Parathyroid adenoma (tissue), 2 donors: Measurements from ENCODE around the gene FCMR.

Experiments used
- H2AFZ ChIP-seq: fragments of 300-600 bp; sonication (generic); one replicate; pipeline ENCODE4 v1.7.0; 2017; ENCODE audit warnings: antibody characterized with exemption, mild to moderate bottlenecking
- H3K27ac ChIP-seq: fragments of 300-600 bp; sonication (generic); one replicate; pipeline ENCODE4 v1.7.0; 2017
- H3K27me3 ChIP-seq: fragments of 300-600 bp; sonication (generic); one replicate; pipeline ENCODE4 v1.7.0; 2017; ENCODE audit warnings: low read length; ENCODE audit not compliant: control insufficient read depth, insufficient read depth
- H3K36me3 ChIP-seq: fragments of 300-600 bp; sonication (generic); one replicate; pipeline ENCODE4 v1.7.0; 2017; ENCODE audit warnings: low read length; ENCODE audit not compliant: control insufficient read depth, insufficient read depth
- H3K4me1 ChIP-seq: fragments of 300-600 bp; sonication (generic); one replicate; pipeline ENCODE4 v1.7.0; 2017; ENCODE audit warnings: control low read depth
- H3K4me2 ChIP-seq: fragments of 300-600 bp; sonication (generic); one replicate; pipeline ENCODE4 v1.7.0; 2017; ENCODE audit warnings: low read length
- H3K4me3 ChIP-seq: fragments of 300-600 bp; sonication (generic); one replicate; pipeline ENCODE4 v1.7.0; 2017; ENCODE audit warnings: low read depth, low read length
- H3K79me2 ChIP-seq: fragments of 300-600 bp; sonication (generic); one replicate; pipeline ENCODE4 v1.7.0; 2017; ENCODE audit warnings: control low read depth
- H3K9ac ChIP-seq: fragments of 300-600 bp; sonication (generic); one replicate; pipeline ENCODE4 v1.7.0; 2017; ENCODE audit warnings: mild to moderate bottlenecking
- H3K9me3 ChIP-seq: fragments of 300-600 bp; sonication (generic); one replicate; pipeline ENCODE4 v1.7.0; 2017; ENCODE audit warnings: low read length; ENCODE audit not compliant: control insufficient read depth
- TF ChIP-seq, protein P1 (sequence below): fragments of 300-600 bp; sonication (generic); IDR thresholded peaks from one replicate; pipeline ENCODE4 v1.7.0; 2017; ENCODE audit warnings: antibody characterized with exemption, mild to moderate bottlenecking
- donor health status: primary hyperparathyroidism.

Gene FCMR

DNA sequence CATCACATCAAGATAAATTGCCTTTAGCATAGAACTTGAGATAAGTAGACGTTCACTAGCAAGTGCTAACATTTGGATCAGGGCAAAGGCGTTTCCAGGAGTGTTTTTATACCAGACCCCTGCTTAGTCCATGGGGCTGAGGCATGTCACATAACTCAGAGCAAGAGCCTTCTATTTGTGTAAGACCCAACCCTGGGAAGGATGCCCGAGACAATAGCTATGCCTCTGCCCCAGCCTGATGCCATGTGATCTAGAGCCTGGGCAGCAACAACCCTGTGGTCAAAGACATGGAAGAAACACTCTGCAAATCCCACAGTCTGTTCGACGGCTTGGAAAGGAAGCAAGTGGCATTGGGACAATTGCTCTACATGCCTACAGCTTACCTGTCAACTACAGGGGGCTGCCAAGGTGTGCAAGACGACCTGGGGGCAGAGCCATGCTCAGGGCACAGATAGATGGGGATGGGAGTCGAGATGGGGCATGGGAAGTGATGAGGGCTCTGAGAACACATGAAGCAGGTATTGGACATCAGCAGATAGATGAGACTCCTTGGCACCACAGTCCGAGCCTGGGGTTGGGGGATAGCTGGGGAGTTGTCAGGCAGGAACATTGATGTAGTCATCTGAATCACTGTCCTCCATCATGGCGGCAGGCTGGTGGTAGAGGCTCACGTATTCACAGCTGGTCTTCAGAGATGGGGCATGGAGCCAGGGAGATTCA is 17.2 kb downstream of the FCMR start:
- no peak overlapping the region for H3K4me2 ChIP-seq
- H3K9me3 ChIP-seq: no peaks in the 10 kb centered on the region
- H3K36me3 ChIP-seq: no peaks in the 10 kb centered on the region
- no peak overlapping the region for H2AFZ ChIP-seq
- no peak overlapping the region for H3K27ac ChIP-seq
- no peaks in the 10 kb centered on the region for H3K79me2 ChIP-seq
- no peak overlapping the region for H3K9ac ChIP-seq
- no peaks in the 10 kb centered on the region for H3K4me1 ChIP-seq
- H3K4me3 ChIP-seq: no peak overlapping the region
- TF ChIP-seq, protein P1, sequence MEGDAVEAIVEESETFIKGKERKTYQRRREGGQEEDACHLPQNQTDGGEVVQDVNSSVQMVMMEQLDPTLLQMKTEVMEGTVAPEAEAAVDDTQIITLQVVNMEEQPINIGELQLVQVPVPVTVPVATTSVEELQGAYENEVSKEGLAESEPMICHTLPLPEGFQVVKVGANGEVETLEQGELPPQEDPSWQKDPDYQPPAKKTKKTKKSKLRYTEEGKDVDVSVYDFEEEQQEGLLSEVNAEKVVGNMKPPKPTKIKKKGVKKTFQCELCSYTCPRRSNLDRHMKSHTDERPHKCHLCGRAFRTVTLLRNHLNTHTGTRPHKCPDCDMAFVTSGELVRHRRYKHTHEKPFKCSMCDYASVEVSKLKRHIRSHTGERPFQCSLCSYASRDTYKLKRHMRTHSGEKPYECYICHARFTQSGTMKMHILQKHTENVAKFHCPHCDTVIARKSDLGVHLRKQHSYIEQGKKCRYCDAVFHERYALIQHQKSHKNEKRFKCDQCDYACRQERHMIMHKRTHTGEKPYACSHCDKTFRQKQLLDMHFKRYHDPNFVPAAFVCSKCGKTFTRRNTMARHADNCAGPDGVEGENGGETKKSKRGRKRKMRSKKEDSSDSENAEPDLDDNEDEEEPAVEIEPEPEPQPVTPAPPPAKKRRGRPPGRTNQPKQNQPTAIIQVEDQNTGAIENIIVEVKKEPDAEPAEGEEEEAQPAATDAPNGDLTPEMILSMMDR: no peak
- no peaks in the 10 kb centered on the region for H3K27me3 ChIP-seq

DNA sequence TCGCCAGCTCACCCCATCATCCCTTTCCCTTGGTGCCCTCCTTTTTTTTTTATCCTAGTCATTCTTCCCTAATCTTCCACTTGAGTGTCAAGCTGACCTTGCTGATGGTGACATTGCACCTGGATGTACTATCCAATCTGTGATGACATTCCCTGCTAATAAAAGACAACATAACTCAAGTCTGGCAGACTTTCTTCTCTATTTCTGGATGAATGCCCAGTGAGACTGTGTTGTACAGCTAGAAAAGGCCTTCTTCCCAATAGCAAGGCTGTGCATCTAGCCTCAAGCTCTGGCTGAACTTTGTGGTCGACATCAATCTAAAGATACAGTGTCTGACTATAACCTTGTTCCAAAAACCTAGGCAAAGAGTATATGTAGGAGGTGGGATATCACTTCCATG is 18.1 kb downstream of the FCMR start:
- H2AFZ ChIP-seq: no peak overlapping the region
- H3K4me1 ChIP-seq: no peaks in the 10 kb centered on the region
- H3K27ac ChIP-seq: no peak overlapping the region
- H3K79me2 ChIP-seq: no peaks in the 10 kb centered on the region
- H3K27me3 ChIP-seq: no peaks in the 10 kb centered on the region
- H3K4me3 ChIP-seq: no peak overlapping the region
- TF ChIP-seq, protein P1: no peak
- H3K9me3 ChIP-seq: no peaks in the 10 kb centered on the region
- H3K9ac ChIP-seq: no peak overlapping the region
- no peaks in the 10 kb centered on the region for H3K36me3 ChIP-seq
- H3K4me2 ChIP-seq: no peak overlapping the region

DNA sequence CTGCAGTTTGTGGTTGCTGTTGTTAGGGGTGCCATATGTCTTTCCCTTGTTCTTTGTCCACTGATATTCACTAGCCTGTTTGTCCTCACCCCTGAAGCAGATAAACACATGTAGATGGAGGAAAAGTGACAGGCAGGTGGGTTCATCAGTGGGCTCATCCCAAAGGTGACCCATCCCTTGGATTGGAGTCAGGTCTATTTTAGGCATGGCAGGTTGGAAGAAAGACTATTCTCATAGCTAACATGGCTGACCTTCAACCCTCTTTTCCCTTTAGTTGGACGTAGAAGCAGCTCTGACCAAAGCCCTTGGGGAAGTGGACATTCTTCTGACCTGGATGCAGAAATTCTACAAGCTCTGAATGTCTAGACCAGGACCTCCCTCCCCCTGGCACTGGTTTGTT is 19.0 kb downstream of the FCMR start:
- H3K79me2 ChIP-seq: no peaks in the 10 kb centered on the region
- H3K4me3 ChIP-seq: no peak overlapping the region
- no peaks in the 10 kb centered on the region for H3K4me1 ChIP-seq
- no peak overlapping the region for H3K4me2 ChIP-seq
- no peaks in the 10 kb centered on the region for H3K36me3 ChIP-seq
- TF ChIP-seq, protein P1: no peak
- no peak overlapping the region for H3K27ac ChIP-seq
- H3K9me3 ChIP-seq: no peaks in the 10 kb centered on the region
- no peak overlapping the region for H3K9ac ChIP-seq
- no peak overlapping the region for H2AFZ ChIP-seq
- H3K27me3 ChIP-seq: no peaks in the 10 kb centered on the region

DNA sequence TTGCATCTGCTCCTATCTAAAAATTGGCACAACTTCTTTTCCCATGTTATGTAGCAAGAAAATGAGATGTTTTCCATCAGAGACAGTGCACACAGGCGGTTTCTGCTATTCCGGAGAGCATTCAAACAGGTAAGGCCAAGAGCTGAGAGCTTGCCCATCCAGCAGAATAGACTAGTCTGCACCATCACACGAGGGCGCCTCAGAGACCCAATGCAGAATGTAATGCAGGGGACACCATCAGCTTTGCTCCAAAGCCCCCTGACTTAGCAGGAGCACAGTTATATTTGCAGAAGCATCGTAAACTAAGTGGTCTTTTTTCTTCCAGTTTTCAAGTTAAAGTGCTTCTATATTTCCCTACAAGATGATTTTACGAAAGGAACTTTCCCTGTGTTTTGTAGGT is 19.8 kb downstream of the FCMR start:
- Histone ChIP-seq H3K9me3 (no peaks in the 10 kb centered on the region), H3K79me2 (no peaks in the 10 kb centered on the region), H3K27ac (no peak overlapping the region), H3K36me3 (no peaks in the 10 kb centered on the region), H2AFZ (no peak overlapping the region), H3K4me3 (no peak overlapping the region), H3K9ac (no peak overlapping the region), H3K27me3 (no peaks in the 10 kb centered on the region), H3K4me1 (no peaks in the 10 kb centered on the region), H3K4me2 (no peak overlapping the region)
- TF ChIP-seq, protein P1: no peak

DNA sequence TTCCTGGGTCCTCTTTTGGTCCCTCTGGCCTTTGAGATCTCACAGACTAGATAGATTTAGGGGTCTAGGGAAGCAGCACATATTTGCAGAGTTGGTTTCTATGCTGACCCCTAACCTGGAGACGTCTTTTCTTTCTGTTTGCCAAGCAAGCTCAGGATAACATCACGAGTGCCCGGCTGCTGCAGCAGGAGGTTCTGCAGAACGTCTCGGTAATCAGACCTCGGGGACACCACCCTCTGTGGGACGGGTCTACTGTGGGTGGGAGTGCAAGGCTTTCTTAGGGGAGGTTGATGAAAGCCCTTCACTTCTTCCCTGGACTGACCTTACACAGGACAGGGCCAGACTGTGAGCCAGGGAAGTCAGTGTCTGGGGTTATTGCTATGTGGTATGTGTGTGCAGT is 21.6 kb downstream of the FCMR start:
- no peak overlapping the region for H3K4me3 ChIP-seq
- H3K27me3 ChIP-seq: no peaks in the 10 kb centered on the region
- H3K27ac ChIP-seq: no peak overlapping the region
- H2AFZ ChIP-seq: no peak overlapping the region
- no peak overlapping the region for H3K4me2 ChIP-seq
- H3K36me3 ChIP-seq: no peaks in the 10 kb centered on the region
- H3K9me3 ChIP-seq: no peaks in the 10 kb centered on the region
- no peaks in the 10 kb centered on the region for H3K4me1 ChIP-seq
- H3K9ac ChIP-seq: no peak overlapping the region
- H3K79me2 ChIP-seq: no peaks in the 10 kb centered on the region
- TF ChIP-seq, protein P1: no peak
